A673 (cell line): ENCODE measurements around the gene BTG1.

Experiments
- CTCF ChIP-seq: fragments of 300-800, 200-600 bp; sonication (generic); conservative IDR thresholded peaks from 2 replicates; pipeline ENCODE4 v1.5.1; 2017; ENCODE audit warnings: low read depth, mild to moderate bottlenecking, antibody characterized with exemption, low read length, moderate library complexity, mixed read lengths
- EZH2 ChIP-seq: fragments of 200-600 bp; sonication (generic); IDR thresholded peaks from 2 replicates; pipeline ENCODE4 v1.6.1; 2017; ENCODE audit warnings: borderline replicate concordance, low read depth, mild to moderate bottlenecking, mixed read lengths, antibody characterized with exemption, low read length; ENCODE audit not compliant: poor library complexity, severe bottlenecking

- TF ChIP-seq CTCF (no peak), EZH2 (no peak)
Measured at GRCh38 chr12:92124689-92125029, 21.0 kb downstream of the BTG1 start.
